OCI-LY7 (cell line): ENCODE data around the gene ATP6V0D1. TPM values are rescaled to one million over a fixed set of nuclear protein-coding genes. Genes with fewer than 3 reads are reported as not detected.

ENCODE experiments used
- BruUV-seq: library from RNA; stranded (reverse); fragments of 400-500 nt; replicated peaks from 2 replicates; lab custom pipeline; 2021; lab: Mats Ljungman, UMichigan
- CTCF ChIA-PET: fragments of 300-600 bp; sonication (Branson Sonifier 250); formaldehyde crosslinking; loops from one replicate; lab custom pipeline; 2022; ENCODE audit warnings: antibody characterized with exemption; ENCODE audit not compliant: unreplicated experiment; lab: Charles Lee
- POLR2A ChIA-PET: fragments of 300-600 bp; sonication (Branson Sonifier 250); formaldehyde crosslinking; loops from one replicate; lab custom pipeline; 2022; ENCODE audit warnings: antibody characterized with exemption; lab: Charles Lee
- DNase-seq: peaks from one replicate; pipeline ENCODE4 v3.0.0-alpha.2; 2015; ENCODE audit warnings: low spot score
- H2AFZ ChIP-seq: fragments of 200-600 bp; sonication (generic), shearing (Covaris generic); 2 replicates; pipeline ENCODE4 v1.6.1; 2014; ENCODE audit warnings: mild to moderate bottlenecking, antibody characterized with exemption, low read length, moderate library complexity
- H3K27ac ChIP-seq: fragments of 200-600 bp; sonication (generic); 2 replicates; pipeline ENCODE4 v1.5.1; 2014; ENCODE audit warnings: mixed run types, low read depth, mild to moderate bottlenecking, moderate library complexity, low read length, inconsistent platforms; ENCODE audit not compliant: poor library complexity, severe bottlenecking
- H3K36me3 ChIP-seq: fragments of 200-600 bp; sonication (generic); 2 replicates; pipeline ENCODE4 v1.6.1; 2014; ENCODE audit warnings: mild to moderate bottlenecking, antibody characterized with exemption, low read length, moderate library complexity, mixed read lengths; ENCODE audit not compliant: insufficient read depth
- H3K4me1 ChIP-seq: fragments of 200-600 bp; sonication (generic); 2 replicates; pipeline ENCODE4 v1.5.1; 2014; ENCODE audit warnings: mild to moderate bottlenecking, low read length; ENCODE audit not compliant: insufficient read depth, poor library complexity, severe bottlenecking
- H3K4me2 ChIP-seq: fragments of 200-600 bp; sonication (generic); 2 replicates; pipeline ENCODE4 v1.6.1; 2014; ENCODE audit warnings: mild to moderate bottlenecking, low read length
- H3K4me3 ChIP-seq: fragments of 200-600 bp; sonication (generic); 2 replicates; pipeline ENCODE4 v1.5.1; 2014; ENCODE audit warnings: mild to moderate bottlenecking, low read depth, low read length; ENCODE audit not compliant: poor library complexity, severe bottlenecking
- H3K79me2 ChIP-seq: fragments of 200-600 bp; sonication (generic); 2 replicates; pipeline ENCODE4 v1.6.1; 2016; ENCODE audit warnings: low read depth, mild to moderate bottlenecking, low read length, moderate library complexity, mixed read lengths; ENCODE audit not compliant: insufficient read depth
- H3K9me2 ChIP-seq: fragments of 200-600 bp; sonication (generic); 2 replicates; pipeline ENCODE4 v1.6.1; 2016; ENCODE audit warnings: mild to moderate bottlenecking, low read length, mixed read lengths; ENCODE audit not compliant: insufficient read depth
- H3K9me3 ChIP-seq: fragments of 200-600 bp; sonication (generic); 2 replicates; pipeline ENCODE4 v1.6.1; 2014; ENCODE audit warnings: mild to moderate bottlenecking, mixed run types, low read length, mixed read lengths
- H4K20me1 ChIP-seq: fragments of 200-600 bp; sonication (generic); 2 replicates; pipeline ENCODE4 v1.6.1; 2014; ENCODE audit warnings: mild to moderate bottlenecking, antibody characterized with exemption, low read length, moderate library complexity, mixed read lengths; ENCODE audit not compliant: insufficient read depth
- EZH2phosphoT487 ChIP-seq: fragments of 200-600 bp; sonication (generic); IDR thresholded peaks from 2 replicates; pipeline ENCODE4 v1.6.1; 2018; ENCODE audit warnings: low read depth, borderline replicate concordance, mild to moderate bottlenecking, mixed run types, antibody characterized with exemption, low read length, moderate library complexity, mixed read lengths
- intact Hi-C: fragments of 100-400 bp; cut with micrococcal nuclease; formaldehyde crosslinking; loops from one replicate; pipeline ENCODE4 v1.10.0; 2022; ENCODE audit not compliant: unreplicated experiment
- total RNA-seq, 2 experiments: library from RNA; depleted of rRNA in 1 of 2; stranded (reverse); fragments of >200 nt in 1 of 2; shearing (Covaris generic) in 1 of 2; gene quantifications; 2 replicates each; pipeline ENCODE4 v1.2.3, GENCODE V29; 2014 to 2022
- TF ChIP-seq, protein P1 (sequence below): fragments of 200-600 bp; sonication (generic); conservative IDR thresholded peaks from 2 replicates; pipeline ENCODE4 v1.5.1; 2014; ENCODE audit warnings: mild to moderate bottlenecking, antibody characterized with exemption, low read length, moderate library complexity, mixed read lengths

The ATP6V0D1 gene
- total RNA-seq, 2 experiments from 2014 or later = 24.4 to 38.0 TPM

- CTCF ChIA-PET = no interaction called here
These were observed 90.8 kb downstream of the ATP6V0D1 start for GRCh38 chr16:67389911-67390815.

GRCh38 chr16:67388591-67388990, 92.4 kb downstream of the ATP6V0D1 start:
- BruUV-seq = no TSS peak
- H2AFZ ChIP-seq = no peak overlapping the region
- H3K4me1 ChIP-seq = no peaks in the 10 kb centered on the region
- TF ChIP-seq EZH2phosphoT487 = no peak
- TF ChIP-seq, protein P1, sequence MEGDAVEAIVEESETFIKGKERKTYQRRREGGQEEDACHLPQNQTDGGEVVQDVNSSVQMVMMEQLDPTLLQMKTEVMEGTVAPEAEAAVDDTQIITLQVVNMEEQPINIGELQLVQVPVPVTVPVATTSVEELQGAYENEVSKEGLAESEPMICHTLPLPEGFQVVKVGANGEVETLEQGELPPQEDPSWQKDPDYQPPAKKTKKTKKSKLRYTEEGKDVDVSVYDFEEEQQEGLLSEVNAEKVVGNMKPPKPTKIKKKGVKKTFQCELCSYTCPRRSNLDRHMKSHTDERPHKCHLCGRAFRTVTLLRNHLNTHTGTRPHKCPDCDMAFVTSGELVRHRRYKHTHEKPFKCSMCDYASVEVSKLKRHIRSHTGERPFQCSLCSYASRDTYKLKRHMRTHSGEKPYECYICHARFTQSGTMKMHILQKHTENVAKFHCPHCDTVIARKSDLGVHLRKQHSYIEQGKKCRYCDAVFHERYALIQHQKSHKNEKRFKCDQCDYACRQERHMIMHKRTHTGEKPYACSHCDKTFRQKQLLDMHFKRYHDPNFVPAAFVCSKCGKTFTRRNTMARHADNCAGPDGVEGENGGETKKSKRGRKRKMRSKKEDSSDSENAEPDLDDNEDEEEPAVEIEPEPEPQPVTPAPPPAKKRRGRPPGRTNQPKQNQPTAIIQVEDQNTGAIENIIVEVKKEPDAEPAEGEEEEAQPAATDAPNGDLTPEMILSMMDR = no peak
- H3K4me3 ChIP-seq = no peak overlapping the region
- H3K9me2 ChIP-seq = no peaks in the 10 kb centered on the region
- H3K36me3 ChIP-seq = no peaks in the 10 kb centered on the region
- no peaks in the 10 kb centered on the region for H3K9me3 ChIP-seq
- H4K20me1 ChIP-seq = no peaks in the 10 kb centered on the region
- H3K79me2 ChIP-seq = no peaks in the 10 kb centered on the region
- intact Hi-C loops = no loop called here
- ChIA-PET CTCF (no interaction called here), POLR2A (interaction anchor here (0.6 to 0.9 kb wide), 3 partner anchors 9 to 51 kb away, joined by 3 to 6 read pairs (median 3); no protein-coding TSS in a partner anchor)
- no peak overlapping the region for H3K4me2 ChIP-seq
- no peak for DNase-seq
- no peak overlapping the region for H3K27ac ChIP-seq

More at GRCh38 chr16:67389911-67390815, 90.8 kb downstream of the ATP6V0D1 start:
- Histone ChIP-seq H2AFZ (no peak overlapping the region), H3K36me3 (no peaks in the 10 kb centered on the region), H3K4me2 (no peak overlapping the region), H3K9me2 (no peaks in the 10 kb centered on the region), H3K9me3 (no peaks in the 10 kb centered on the region), H3K27ac (no peak overlapping the region), H3K4me3 (no peak overlapping the region), H3K79me2 (no peaks in the 10 kb centered on the region), H3K4me1 (no peaks in the 10 kb centered on the region), H4K20me1 (no peaks in the 10 kb centered on the region)
- TF ChIP-seq, protein P1 = no peak
- no peak for TF ChIP-seq EZH2phosphoT487
- intact Hi-C loops = no loop called here
- no peak for DNase-seq
- BruUV-seq = no TSS peak
- POLR2A ChIA-PET = no interaction called here

DNA sequence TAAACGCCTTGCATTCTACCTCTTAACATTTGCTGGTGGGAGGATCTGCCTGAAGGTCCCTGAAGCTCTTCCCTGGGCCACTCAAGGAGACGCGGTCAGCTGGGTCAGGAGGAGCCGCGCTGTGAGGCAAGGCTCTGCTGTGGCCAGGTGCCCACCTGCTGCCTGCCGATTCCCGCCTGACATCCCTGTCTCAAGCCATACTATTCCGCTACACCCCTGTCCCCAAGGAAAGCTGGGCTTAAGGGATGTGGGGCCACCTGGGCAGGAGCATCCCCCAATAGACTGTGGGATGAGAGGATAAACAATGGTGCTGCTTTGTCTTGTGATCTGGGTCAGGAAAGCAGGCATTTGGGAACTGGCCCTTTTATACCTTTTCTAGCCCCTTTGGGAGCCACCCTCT, 92.8 kb downstream of the ATP6V0D1 start:
- DNase-seq = no peak
- no TSS peak for BruUV-seq
- Histone ChIP-seq H3K9me2 (no peaks in the 10 kb centered on the region), H3K4me2 (no peak overlapping the region), H4K20me1 (no peaks in the 10 kb centered on the region), H3K27ac (no peak overlapping the region), H3K36me3 (no peaks in the 10 kb centered on the region), H3K4me3 (no peak overlapping the region), H3K9me3 (no peaks in the 10 kb centered on the region), H3K4me1 (no peaks in the 10 kb centered on the region), H2AFZ (no peak overlapping the region), H3K79me2 (no peaks in the 10 kb centered on the region)
- CTCF ChIA-PET = no interaction called here
- no peak for TF ChIP-seq EZH2phosphoT487
- TF ChIP-seq, protein P1 = no peak
- intact Hi-C loops = no loop called here
- POLR2A ChIA-PET = interaction anchor here (0.6 to 0.9 kb wide), 3 partner anchors 9 to 52 kb away, joined by 3 to 6 read pairs (median 3); no protein-coding TSS in a partner anchor
